ENCODE data around the gene TJP3. TPM values are rescaled to one million over a fixed set of nuclear protein-coding genes. Genes with fewer than 3 reads are reported as not detected.

Gene TJP3
- total RNA-seq, 1 experiment from 2014 or later, result not detected

- no TSS peak for BruUV-seq (replicated peaks)
- no peak overlapping the region for H3K4me3 ChIP-seq (ENCODE audit: low read depth, low read length, poor library complexity, severe bottlenecking)
- H3K4me1 ChIP-seq (ENCODE audit: insufficient read depth, low read length, poor library complexity, severe bottlenecking), result no peaks in the 10 kb centered on the region
- DNase-seq (ENCODE audit: low spot score), result no peak
- TF ChIP-seq EZH2 (IDR thresholded peaks at IDR 0.05; ENCODE audit: borderline replicate concordance, low read depth, low read length, poor library complexity, severe bottlenecking), result no peak
- no peak for TF ChIP-seq CTCF (conservative IDR thresholded peaks at IDR 0.05; ENCODE audit: low read depth, low read length)
- H3K9me3 ChIP-seq (ENCODE audit: low read depth, low read length, poor library complexity, severe bottlenecking), result no peaks in the 10 kb centered on the region
- ChIA-PET CTCF (no interaction called here), POLR2A (ENCODE audit: low non-redundant PET) (no interaction called here)
- no peak overlapping the region for H3K27ac ChIP-seq (ENCODE audit: low read depth, low read length, poor library complexity, severe bottlenecking)
- no peaks in the 10 kb centered on the region for H3K36me3 ChIP-seq (ENCODE audit: insufficient read depth, low read length, poor library complexity, severe bottlenecking)
- intact Hi-C loops (cut with micrococcal nuclease; ENCODE audit: unreplicated experiment), result no loop called here
- no peaks in the 10 kb centered on the region for H3K27me3 ChIP-seq (replicated peaks; ENCODE audit: insufficient read depth, low read depth, low read length, poor library complexity)
Measured at GRCh38 chr19:3793799-3794198, 85.6 kb downstream of the TJP3 start.

DNA sequence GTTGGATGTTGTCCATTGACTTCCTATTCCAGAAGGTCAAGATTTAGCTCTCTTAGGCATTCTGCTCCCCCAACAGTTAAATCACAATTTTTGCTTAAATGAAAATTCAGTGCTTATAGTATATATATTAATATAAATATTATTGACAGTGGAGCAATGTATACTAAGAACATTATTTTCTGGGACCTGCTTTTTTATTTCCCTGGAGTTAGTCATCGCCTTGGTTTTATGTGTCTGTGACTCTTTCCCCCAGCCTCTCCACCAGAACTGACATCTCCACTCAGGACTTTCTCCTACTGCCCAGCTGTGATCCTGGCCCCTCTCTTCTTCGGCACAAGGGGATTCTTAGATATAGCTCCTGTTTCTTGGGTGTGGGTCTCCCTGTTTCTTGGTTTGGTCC is 88.2 kb downstream of the TJP3 start:
- Histone ChIP-seq H3K27me3 (replicated peaks; ENCODE audit: insufficient read depth, low read depth, low read length, poor library complexity) (peaks cover 10% of the 10 kb centered on the region), H3K36me3 (ENCODE audit: insufficient read depth, low read length, poor library complexity, severe bottlenecking) (no peaks in the 10 kb centered on the region), H3K27ac (ENCODE audit: low read depth, low read length, poor library complexity, severe bottlenecking) (no peak overlapping the region), H3K4me1 (ENCODE audit: insufficient read depth, low read length, poor library complexity, severe bottlenecking) (peaks cover 2% of the 10 kb centered on the region), H3K4me3 (ENCODE audit: low read depth, low read length, poor library complexity, severe bottlenecking) (no peak overlapping the region), H3K9me3 (ENCODE audit: low read depth, low read length, poor library complexity, severe bottlenecking) (no peaks in the 10 kb centered on the region)
- ChIA-PET POLR2A (ENCODE audit: low non-redundant PET) (interaction anchor here (0.6 kb wide), 1 partner anchor 19 kb away, joined by 9 read pairs; no protein-coding TSS in a partner anchor), CTCF (interaction anchor here (1.1 kb wide), 1 partner anchor 25 kb away, joined by 3 read pairs; no protein-coding TSS in a partner anchor)
- DNase-seq (ENCODE audit: low spot score), result no peak
- no TSS peak for BruUV-seq (replicated peaks)
- intact Hi-C loops (cut with micrococcal nuclease; ENCODE audit: unreplicated experiment), result no loop called here
- no peak for TF ChIP-seq CTCF (conservative IDR thresholded peaks at IDR 0.05; ENCODE audit: low read depth, low read length)
- no peak for TF ChIP-seq EZH2 (IDR thresholded peaks at IDR 0.05; ENCODE audit: borderline replicate concordance, low read depth, low read length, poor library complexity, severe bottlenecking)

DNA sequence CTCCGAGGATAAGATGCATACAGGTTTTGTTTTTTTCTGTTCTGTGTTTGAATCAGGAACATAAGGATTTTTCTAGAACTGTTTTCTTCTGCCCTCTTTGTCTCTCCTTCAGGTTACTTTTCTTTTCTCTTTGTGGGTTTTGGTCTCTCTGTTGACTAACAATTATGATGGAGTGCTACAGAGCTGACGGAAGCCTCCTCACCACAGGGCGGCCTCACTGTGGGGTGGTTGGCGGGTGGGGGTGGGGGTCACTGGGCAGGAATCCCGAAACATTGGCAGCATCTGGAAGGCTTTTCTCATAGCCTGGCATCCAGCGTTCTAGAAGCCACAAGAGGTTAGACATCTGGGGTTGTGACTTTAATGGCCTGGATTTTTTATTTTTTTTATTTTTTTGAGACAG is 90.0 kb downstream of the TJP3 start:
- Histone ChIP-seq H3K27ac (ENCODE audit: low read depth, low read length, poor library complexity, severe bottlenecking) (no peak overlapping the region), H3K36me3 (ENCODE audit: insufficient read depth, low read length, poor library complexity, severe bottlenecking) (no peaks in the 10 kb centered on the region), H3K27me3 (replicated peaks; ENCODE audit: insufficient read depth, low read depth, low read length, poor library complexity) (peaks cover 18% of the 10 kb centered on the region), H3K4me3 (ENCODE audit: low read depth, low read length, poor library complexity, severe bottlenecking) (no peak overlapping the region), H3K4me1 (ENCODE audit: insufficient read depth, low read length, poor library complexity, severe bottlenecking) (peaks cover 6% of the 10 kb centered on the region), H3K9me3 (ENCODE audit: low read depth, low read length, poor library complexity, severe bottlenecking) (no peaks in the 10 kb centered on the region)
- intact Hi-C loops (cut with micrococcal nuclease; ENCODE audit: unreplicated experiment), result no loop called here
- BruUV-seq (replicated peaks), result no TSS peak
- TF ChIP-seq CTCF (conservative IDR thresholded peaks at IDR 0.05; ENCODE audit: low read depth, low read length) (no peak), EZH2 (IDR thresholded peaks at IDR 0.05; ENCODE audit: borderline replicate concordance, low read depth, low read length, poor library complexity, severe bottlenecking) (no peak)
- CTCF ChIA-PET, result no interaction called here
- POLR2A ChIA-PET (ENCODE audit: low non-redundant PET), result no interaction called here
- DNase-seq (ENCODE audit: low spot score), result no peak

Other genes with a start within 250 kb of the TJP3 start
- not detected in 2 replicates for gene SMIM24, start 227.9 kb upstream of the TJP3 start, total RNA-seq (2021)
- gene SMIM44, start 224.9 kb upstream of the TJP3 start, total RNA-seq (2021), result not detected in 2 replicates
- 19.0 and 22.3 TPM in 2 replicates for gene DOHH, start 207.7 kb upstream of the TJP3 start, total RNA-seq (2021)
- 87.4 and 87.5 TPM in 2 replicates for gene FZR1, start 202.1 kb upstream of the TJP3 start, total RNA-seq (2021)
- 4.2 and 7.7 TPM in 2 replicates for gene TEKTIP1, start 169.2 kb upstream of the TJP3 start, total RNA-seq (2021)
- gene MFSD12, start 150.8 kb upstream of the TJP3 start, total RNA-seq (2021), result 44.7 and 48.2 TPM in 2 replicates
- gene HMG20B, start 135.4 kb upstream of the TJP3 start, total RNA-seq (2021), result 53.9 and 71.5 TPM in 2 replicates
- gene GIPC3, start 122.9 kb upstream of the TJP3 start, total RNA-seq (2021), result 0.34 and 1.2 TPM in 2 replicates
- 0.56 and 0.70 TPM in 2 replicates for gene TBXA2R, start 101.5 kb upstream of the TJP3 start, total RNA-seq (2021)
- gene CACTIN, start 81.6 kb upstream of the TJP3 start, total RNA-seq (2021), result 35.9 and 36.3 TPM in 2 replicates
- 35.5 and 36.8 TPM in 2 replicates for gene PIP5K1C, start 7.9 kb upstream of the TJP3 start, total RNA-seq (2021)
- gene APBA3, start 53.3 kb downstream of the TJP3 start, total RNA-seq (2021), result 30.0 and 32.6 TPM in 2 replicates
- 47.2 and 51.3 TPM in 2 replicates for gene MRPL54, start 54.3 kb downstream of the TJP3 start, total RNA-seq (2021)
- gene RAX2, start 63.8 kb downstream of the TJP3 start, total RNA-seq (2021), result not detected in 2 replicates
- gene MATK, start 78.0 kb downstream of the TJP3 start, total RNA-seq (2021), result 2.0 and 3.5 TPM in 2 replicates
- 1.7 and 2.0 TPM in 2 replicates for gene ZFR2, start 160.7 kb downstream of the TJP3 start, total RNA-seq (2021)
- gene ATCAY, start 172.3 kb downstream of the TJP3 start, total RNA-seq (2021), result 0.76 and 0.95 TPM in 2 replicates
- gene NMRK2, start 224.7 kb downstream of the TJP3 start, total RNA-seq (2021), result not detected in 2 replicates